ENCODE measurements around the gene SETD4. TPM values are rescaled to one million over a fixed set of nuclear protein-coding genes. Genes with fewer than 3 reads are reported as not detected.

The SETD4 gene
- total and polyA plus RNA-seq, 4 donors, result 2.9 to 12.0 (median 6.8) TPM

DNA sequence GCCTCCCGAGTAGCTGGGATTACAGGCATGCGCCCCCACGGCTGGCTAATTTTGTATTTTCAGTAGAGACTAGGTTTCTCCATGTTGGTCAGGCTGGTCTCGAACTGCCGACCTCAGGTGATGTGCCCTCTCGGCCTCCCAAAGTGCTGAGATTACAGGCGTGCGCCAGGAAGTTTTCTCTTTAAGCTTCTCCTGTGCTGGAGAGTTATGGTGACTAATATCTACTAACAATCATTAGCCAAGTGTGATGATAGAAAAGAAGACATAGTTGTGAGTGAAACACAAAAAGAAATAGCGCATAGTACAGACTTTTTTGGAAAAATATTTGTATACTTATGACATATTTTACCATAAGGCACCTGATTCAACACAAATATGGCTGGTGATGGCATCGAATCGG, 56.5 kb downstream of the SETD4 start:
- Histone ChIP-seq H3K9ac (ENCODE audit: low read depth in 1 of 2, low read length in 2 of 2) (no peak overlapping the region), H3K27me3 (ENCODE audit: control insufficient read depth in 4 of 4, insufficient read depth in 4 of 4, low read length in 3 of 4) (no peaks in the 10 kb centered on the region), H3K9me3 (ENCODE audit: control insufficient read depth in 4 of 4, low read length in 3 of 4) (peaks cover 0 to 1% (median 0%) of the 10 kb centered on the region in 4 donors), H3K36me3 (ENCODE audit: control insufficient read depth in 4 of 4, insufficient read depth in 3 of 4, low read depth in 1 of 4, low read length in 3 of 4) (no peaks in the 10 kb centered on the region), H3K27ac (ENCODE audit: low read depth in 1 of 2, low read length in 2 of 2) (no peak overlapping the region), H3K4me3 (ENCODE audit: low read depth in 1 of 3, low read length in 3 of 3) (no peak overlapping the region), H3K4me1 (ENCODE audit: control insufficient read depth in 4 of 4, insufficient read depth in 4 of 4, low read length in 3 of 4) (no peaks in the 10 kb centered on the region)
- DNase-seq (ENCODE audit: low spot score), result no peak
- no peak for TF ChIP-seq RAD21 (IDR thresholded peaks at IDR 0.05)
- TF ChIP-seq GABPA (IDR thresholded peaks at IDR 0.05 in 1 of 2, conservative IDR thresholded peaks at IDR 0.05 in 1 of 2), result no peak
- no peak for TF ChIP-seq RXRA (IDR thresholded peaks at IDR 0.05)
- 95% methylated on average over 11 of the region's 11 CpGs for WGBS

GRCh38 chr21:35996217-35996616, 64.1 kb downstream of the SETD4 start:
- no peaks in the 10 kb centered on the region for H3K4me1 ChIP-seq (ENCODE audit: control insufficient read depth in 4 of 4, insufficient read depth in 4 of 4, low read length in 3 of 4)
- peaks cover 0 to 4% (median 0%) of the 10 kb centered on the region in 4 donors for H3K27me3 ChIP-seq (ENCODE audit: control insufficient read depth in 4 of 4, insufficient read depth in 4 of 4, low read length in 3 of 4)
- no peak for TF ChIP-seq FOXA1 (IDR thresholded peaks at IDR 0.05)
- TF ChIP-seq GABPA (IDR thresholded peaks at IDR 0.05 in 1 of 2, conservative IDR thresholded peaks at IDR 0.05 in 1 of 2), result no peak
- no peak for TF ChIP-seq YY1 (IDR thresholded peaks at IDR 0.05)
- TF ChIP-seq FOXA2 (IDR thresholded peaks at IDR 0.05), result no peak
- TF ChIP-seq JUND (IDR thresholded peaks at IDR 0.05), result no peak
- no peak for TF ChIP-seq TAF1 (conservative IDR thresholded peaks at IDR 0.05)
- TF ChIP-seq CTCF (IDR thresholded peaks at IDR 0.05; ENCODE audit: low read depth, low read length, missing input control), result no peak
- TF ChIP-seq SP1 (IDR thresholded peaks at IDR 0.05), result no peak
- TF ChIP-seq, protein P1, sequence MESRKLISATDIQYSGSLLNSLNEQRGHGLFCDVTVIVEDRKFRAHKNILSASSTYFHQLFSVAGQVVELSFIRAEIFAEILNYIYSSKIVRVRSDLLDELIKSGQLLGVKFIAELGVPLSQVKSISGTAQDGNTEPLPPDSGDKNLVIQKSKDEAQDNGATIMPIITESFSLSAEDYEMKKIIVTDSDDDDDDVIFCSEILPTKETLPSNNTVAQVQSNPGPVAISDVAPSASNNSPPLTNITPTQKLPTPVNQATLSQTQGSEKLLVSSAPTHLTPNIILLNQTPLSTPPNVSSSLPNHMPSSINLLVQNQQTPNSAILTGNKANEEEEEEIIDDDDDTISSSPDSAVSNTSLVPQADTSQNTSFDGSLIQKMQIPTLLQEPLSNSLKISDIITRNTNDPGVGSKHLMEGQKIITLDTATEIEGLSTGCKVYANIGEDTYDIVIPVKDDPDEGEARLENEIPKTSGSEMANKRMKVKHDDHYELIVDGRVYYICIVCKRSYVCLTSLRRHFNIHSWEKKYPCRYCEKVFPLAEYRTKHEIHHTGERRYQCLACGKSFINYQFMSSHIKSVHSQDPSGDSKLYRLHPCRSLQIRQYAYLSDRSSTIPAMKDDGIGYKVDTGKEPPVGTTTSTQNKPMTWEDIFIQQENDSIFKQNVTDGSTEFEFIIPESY (IDR thresholded peaks at IDR 0.05), result no peak
- TF ChIP-seq, protein P2, sequence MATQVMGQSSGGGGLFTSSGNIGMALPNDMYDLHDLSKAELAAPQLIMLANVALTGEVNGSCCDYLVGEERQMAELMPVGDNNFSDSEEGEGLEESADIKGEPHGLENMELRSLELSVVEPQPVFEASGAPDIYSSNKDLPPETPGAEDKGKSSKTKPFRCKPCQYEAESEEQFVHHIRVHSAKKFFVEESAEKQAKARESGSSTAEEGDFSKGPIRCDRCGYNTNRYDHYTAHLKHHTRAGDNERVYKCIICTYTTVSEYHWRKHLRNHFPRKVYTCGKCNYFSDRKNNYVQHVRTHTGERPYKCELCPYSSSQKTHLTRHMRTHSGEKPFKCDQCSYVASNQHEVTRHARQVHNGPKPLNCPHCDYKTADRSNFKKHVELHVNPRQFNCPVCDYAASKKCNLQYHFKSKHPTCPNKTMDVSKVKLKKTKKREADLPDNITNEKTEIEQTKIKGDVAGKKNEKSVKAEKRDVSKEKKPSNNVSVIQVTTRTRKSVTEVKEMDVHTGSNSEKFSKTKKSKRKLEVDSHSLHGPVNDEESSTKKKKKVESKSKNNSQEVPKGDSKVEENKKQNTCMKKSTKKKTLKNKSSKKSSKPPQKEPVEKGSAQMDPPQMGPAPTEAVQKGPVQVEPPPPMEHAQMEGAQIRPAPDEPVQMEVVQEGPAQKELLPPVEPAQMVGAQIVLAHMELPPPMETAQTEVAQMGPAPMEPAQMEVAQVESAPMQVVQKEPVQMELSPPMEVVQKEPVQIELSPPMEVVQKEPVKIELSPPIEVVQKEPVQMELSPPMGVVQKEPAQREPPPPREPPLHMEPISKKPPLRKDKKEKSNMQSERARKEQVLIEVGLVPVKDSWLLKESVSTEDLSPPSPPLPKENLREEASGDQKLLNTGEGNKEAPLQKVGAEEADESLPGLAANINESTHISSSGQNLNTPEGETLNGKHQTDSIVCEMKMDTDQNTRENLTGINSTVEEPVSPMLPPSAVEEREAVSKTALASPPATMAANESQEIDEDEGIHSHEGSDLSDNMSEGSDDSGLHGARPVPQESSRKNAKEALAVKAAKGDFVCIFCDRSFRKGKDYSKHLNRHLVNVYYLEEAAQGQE (IDR thresholded peaks at IDR 0.05), result no peak
- no peak for TF ChIP-seq NR2F2 (IDR thresholded peaks at IDR 0.05)
- TF ChIP-seq RAD21 (IDR thresholded peaks at IDR 0.05), result no peak
- TF ChIP-seq HNF4G (IDR thresholded peaks at IDR 0.05), result no peak
- TF ChIP-seq MAX (IDR thresholded peaks at IDR 0.05), result no peak
- no peak for TF ChIP-seq HNF4A (conservative IDR thresholded peaks at IDR 0.05)
- TF ChIP-seq, protein P3, sequence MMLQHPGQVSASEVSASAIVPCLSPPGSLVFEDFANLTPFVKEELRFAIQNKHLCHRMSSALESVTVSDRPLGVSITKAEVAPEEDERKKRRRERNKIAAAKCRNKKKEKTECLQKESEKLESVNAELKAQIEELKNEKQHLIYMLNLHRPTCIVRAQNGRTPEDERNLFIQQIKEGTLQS (IDR thresholded peaks at IDR 0.05), result no peak
- no peak for TF ChIP-seq EGR1 (IDR thresholded peaks at IDR 0.05; ENCODE audit: low read depth in 2 of 2)
- TF ChIP-seq RXRA (IDR thresholded peaks at IDR 0.05), result no peak
- no peak overlapping the region for H3K27ac ChIP-seq (ENCODE audit: low read depth in 1 of 2, low read length in 2 of 2)
- H3K9ac ChIP-seq (ENCODE audit: low read depth in 1 of 2, low read length in 2 of 2), result no peak overlapping the region
- no peaks in the 10 kb centered on the region for H3K9me3 ChIP-seq (ENCODE audit: control insufficient read depth in 4 of 4, low read length in 3 of 4)
- H3K36me3 ChIP-seq (ENCODE audit: control insufficient read depth in 4 of 4, insufficient read depth in 3 of 4, low read depth in 1 of 4, low read length in 3 of 4), result no peaks in the 10 kb centered on the region
- no peak overlapping the region for H3K4me3 ChIP-seq (ENCODE audit: low read depth in 1 of 3, low read length in 3 of 3)
- no peak for DNase-seq (ENCODE audit: low spot score)

Measured in liver (tissue), 9 donors.